PC-3 (cell line): ENCODE measurements around the gene LRPAP1.

ENCODE experiments used
- EZH2 ChIP-seq: fragments of 300-600 bp; sonication (generic); IDR thresholded peaks from one replicate; pipeline ENCODE4 v1.6.1; 2017; ENCODE audit warnings: antibody characterized with exemption, mild to moderate bottlenecking, low read length; ENCODE audit not compliant: unreplicated experiment
- EZH2phosphoT487 ChIP-seq: fragments of 300-600 bp; sonication (generic); IDR thresholded peaks from 2 replicates; pipeline ENCODE4 v1.6.1; 2018; ENCODE audit warnings: mild to moderate bottlenecking, antibody characterized with exemption, low read length, borderline replicate concordance
- TF ChIP-seq, protein P1 (sequence below): fragments of 300-600 bp; sonication (generic); conservative IDR thresholded peaks from 2 replicates; pipeline ENCODE4 v1.5.1; 2017; ENCODE audit warnings: antibody characterized with exemption, low read depth, mild to moderate bottlenecking, low read length

DNA sequence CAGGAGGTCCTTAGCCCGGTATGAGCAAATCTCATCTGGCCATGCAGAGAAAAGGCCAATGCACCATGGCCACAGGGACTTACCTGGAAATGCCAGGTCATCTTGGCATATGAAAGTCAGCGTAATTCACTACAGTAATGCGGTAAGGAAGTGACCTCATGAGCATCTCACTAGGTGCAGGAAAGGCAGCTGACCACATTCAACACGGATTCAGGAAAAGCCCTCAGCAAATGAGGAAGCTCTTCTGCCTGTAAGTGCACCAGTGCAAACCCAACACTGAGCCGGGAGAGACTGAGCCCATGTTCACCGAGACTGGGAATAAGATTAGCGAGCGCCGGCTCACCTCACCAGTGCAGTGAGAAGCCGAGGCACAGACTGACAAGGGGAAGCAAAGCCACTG is 23.7 kb downstream of the LRPAP1 start:
- TF ChIP-seq, protein P1, sequence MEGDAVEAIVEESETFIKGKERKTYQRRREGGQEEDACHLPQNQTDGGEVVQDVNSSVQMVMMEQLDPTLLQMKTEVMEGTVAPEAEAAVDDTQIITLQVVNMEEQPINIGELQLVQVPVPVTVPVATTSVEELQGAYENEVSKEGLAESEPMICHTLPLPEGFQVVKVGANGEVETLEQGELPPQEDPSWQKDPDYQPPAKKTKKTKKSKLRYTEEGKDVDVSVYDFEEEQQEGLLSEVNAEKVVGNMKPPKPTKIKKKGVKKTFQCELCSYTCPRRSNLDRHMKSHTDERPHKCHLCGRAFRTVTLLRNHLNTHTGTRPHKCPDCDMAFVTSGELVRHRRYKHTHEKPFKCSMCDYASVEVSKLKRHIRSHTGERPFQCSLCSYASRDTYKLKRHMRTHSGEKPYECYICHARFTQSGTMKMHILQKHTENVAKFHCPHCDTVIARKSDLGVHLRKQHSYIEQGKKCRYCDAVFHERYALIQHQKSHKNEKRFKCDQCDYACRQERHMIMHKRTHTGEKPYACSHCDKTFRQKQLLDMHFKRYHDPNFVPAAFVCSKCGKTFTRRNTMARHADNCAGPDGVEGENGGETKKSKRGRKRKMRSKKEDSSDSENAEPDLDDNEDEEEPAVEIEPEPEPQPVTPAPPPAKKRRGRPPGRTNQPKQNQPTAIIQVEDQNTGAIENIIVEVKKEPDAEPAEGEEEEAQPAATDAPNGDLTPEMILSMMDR = no peak
- no peak for TF ChIP-seq EZH2
- TF ChIP-seq EZH2phosphoT487 = no peak
